Trophoblast cell (in vitro differentiated cells and primary cell): Measurements from ENCODE around the gene TEC.

Experiments
- DNase-seq, 2 donors: peaks; one replicate each; pipeline ENCODE4 v3.0.0-alpha.2; 2016
- H2AFZ ChIP-seq: 2 replicates; pipeline ENCODE4 v1.6.1; 2013; ENCODE audit warnings: low read length, moderate library complexity, mild to moderate bottlenecking; ENCODE audit not compliant: insufficient read depth, poor library complexity
- H2AK5ac ChIP-seq: 2 replicates; pipeline ENCODE4 v1.6.1; 2013; ENCODE audit warnings: mild to moderate bottlenecking, low read length
- H2BK120ac ChIP-seq: 2 replicates; pipeline ENCODE4 v1.6.1; 2013; ENCODE audit warnings: low read length, mild to moderate bottlenecking, moderate library complexity; ENCODE audit not compliant: insufficient read depth, poor library complexity
- H2BK12ac ChIP-seq: 2 replicates; pipeline ENCODE4 v1.6.1; 2013; ENCODE audit warnings: mild to moderate bottlenecking, low read length, moderate library complexity
- H2BK5ac ChIP-seq: 2 replicates; pipeline ENCODE4 v1.6.1; 2013; ENCODE audit warnings: low read length, low read depth, moderate library complexity, mild to moderate bottlenecking; ENCODE audit not compliant: poor library complexity
- H3K14ac ChIP-seq: 2 replicates; pipeline ENCODE4 v1.6.1; 2013; ENCODE audit warnings: mild to moderate bottlenecking, low read length
- H3K18ac ChIP-seq: 2 replicates; pipeline ENCODE4 v1.6.1; 2013; ENCODE audit warnings: mild to moderate bottlenecking, low read length
- H3K23ac ChIP-seq: 2 replicates; pipeline ENCODE4 v1.6.1; 2013; ENCODE audit warnings: low read length
- H3K27ac ChIP-seq: 2 replicates; pipeline ENCODE4 v1.5.1; 2013; ENCODE audit warnings: low read depth, mild to moderate bottlenecking, inconsistent platforms, low read length, moderate library complexity
- H3K27me3 ChIP-seq: 2 replicates; pipeline ENCODE4 v1.6.1; 2013; ENCODE audit warnings: inconsistent platforms, mild to moderate bottlenecking, low read length, moderate library complexity; ENCODE audit not compliant: insufficient read depth
- H3K36me3 ChIP-seq, 2 experiments: 1 replicate in 1 of 2; 2 replicates in 1 of 2; pipeline ENCODE4 v1.6.1; 2013; ENCODE audit warnings: low read length in 2 of 2, mild to moderate bottlenecking in 2 of 2, moderate library complexity in 1 of 2; ENCODE audit not compliant: insufficient read depth in 2 of 2, control insufficient read depth in 1 of 2
- H3K4ac ChIP-seq: 2 replicates; pipeline ENCODE4 v1.6.1; 2013; ENCODE audit warnings: low read depth, mild to moderate bottlenecking, low read length, moderate library complexity
- H3K4me1 ChIP-seq, 2 experiments: 1 replicate in 1 of 2; 2 replicates in 1 of 2; pipeline ENCODE4 v1.6.1; 2013; ENCODE audit warnings: low read length in 2 of 2, mild to moderate bottlenecking in 2 of 2, moderate library complexity in 1 of 2; ENCODE audit not compliant: insufficient read depth in 2 of 2, control insufficient read depth in 1 of 2
- H3K4me2 ChIP-seq: 2 replicates; pipeline ENCODE4 v1.6.1; 2013; ENCODE audit warnings: inconsistent platforms, mild to moderate bottlenecking, low read length, moderate library complexity
- H3K4me3 ChIP-seq: 2 replicates; pipeline ENCODE4 v1.5.1; 2013; ENCODE audit warnings: mild to moderate bottlenecking, low read depth, low read length, inconsistent platforms
- H3K79me1 ChIP-seq: one replicate; pipeline ENCODE4 v1.6.1; 2013; ENCODE audit warnings: low read length
- H3K79me2 ChIP-seq: 2 replicates; pipeline ENCODE4 v1.6.1; 2013; ENCODE audit warnings: low read length, mild to moderate bottlenecking; ENCODE audit not compliant: control insufficient read depth, insufficient read depth, poor library complexity
- H3K9ac ChIP-seq: 2 replicates; pipeline ENCODE4 v1.6.1; 2013; ENCODE audit warnings: mild to moderate bottlenecking, low read length
- H3K9me3 ChIP-seq: 2 replicates; pipeline ENCODE4 v1.6.1; 2013; ENCODE audit warnings: low read depth, mild to moderate bottlenecking, control low read depth, inconsistent platforms, low read length; ENCODE audit not compliant: insufficient read depth
- H4K12ac ChIP-seq: 2 replicates; pipeline ENCODE4 v1.6.1; 2013; ENCODE audit warnings: low read depth, mild to moderate bottlenecking, low read length, moderate library complexity
- H4K8ac ChIP-seq: 2 replicates; pipeline ENCODE4 v1.6.1; 2013; ENCODE audit warnings: low read depth, mild to moderate bottlenecking, low read length, moderate library complexity
- H4K91ac ChIP-seq: one replicate; pipeline ENCODE4 v1.6.1; 2013; ENCODE audit warnings: low read depth, mild to moderate bottlenecking, low read length, moderate library complexity
- WGBS: extraction: QIAGEN DNeasy Blood & Tissue Kit; methylation state at CpG from one replicate; pipeline ENCODE4 v1.1.7; 2013; ENCODE audit warnings: missing lambda C conversion rate; ENCODE audit not compliant: insufficient read length, insufficient coverage; ENCODE audit errors: extremely low coverage; 5-methylcytosine and 5-hydroxymethylcytosine counted together

The TEC gene

DNA sequence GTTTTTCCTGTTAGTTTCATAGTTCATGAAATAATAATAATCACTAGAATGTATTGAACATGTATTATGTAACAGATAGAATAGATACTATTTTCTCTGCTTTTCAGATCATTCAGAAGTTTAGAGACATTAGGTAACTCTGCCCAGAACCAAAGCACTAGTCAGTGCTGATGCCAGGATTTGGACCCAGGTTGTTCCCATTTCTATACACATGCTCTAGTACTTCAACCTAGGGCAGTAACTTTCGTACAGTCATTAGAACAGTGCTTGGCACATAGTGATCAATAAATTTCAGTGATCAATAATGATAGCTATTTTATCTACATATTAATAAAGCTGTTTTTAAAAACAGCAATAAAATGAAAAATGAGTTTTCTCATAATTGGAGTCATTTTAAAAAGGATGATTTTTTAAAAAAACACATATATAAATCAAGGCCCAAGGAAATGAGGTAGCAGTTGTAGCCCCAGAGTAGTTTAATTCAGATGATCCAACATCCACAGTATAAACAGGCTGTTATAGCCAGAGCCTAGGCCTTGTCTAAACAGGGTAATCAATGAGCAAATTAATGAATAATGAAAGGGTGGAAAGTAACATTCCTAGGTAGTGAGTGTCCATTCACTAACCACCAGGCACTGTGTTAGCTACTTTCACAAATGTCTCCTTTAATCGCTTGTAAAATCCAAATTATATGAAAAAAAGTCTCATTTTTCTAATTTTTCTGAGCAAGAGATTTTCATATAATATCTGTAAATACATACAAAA lies 161.1 kb downstream of the TEC start:
- H3K4me2 ChIP-seq: no peak overlapping the region
- H2BK5ac ChIP-seq: no peak overlapping the region
- no peak overlapping the region for H3K9ac ChIP-seq
- H3K27ac ChIP-seq: no peak overlapping the region
- H3K36me3 ChIP-seq: no peaks in the 10 kb centered on the region
- no peak overlapping the region for H4K91ac ChIP-seq
- H3K23ac ChIP-seq: no peak overlapping the region
- no peak overlapping the region for H4K12ac ChIP-seq
- no peak overlapping the region for H2AFZ ChIP-seq
- no peaks in the 10 kb centered on the region for H3K4me1 ChIP-seq
- no peak overlapping the region for H4K8ac ChIP-seq
- H3K9me3 ChIP-seq: no peaks in the 10 kb centered on the region
- no peak overlapping the region for H3K14ac ChIP-seq
- H3K4me3 ChIP-seq: no peak overlapping the region
- H2BK12ac ChIP-seq: no peak overlapping the region
- no peak overlapping the region for H2BK120ac ChIP-seq
- no peak overlapping the region for H3K4ac ChIP-seq
- H3K27me3 ChIP-seq: no peaks in the 10 kb centered on the region
- WGBS: no CpG with 5 or more reads among the region's 2 CpGs
- H2AK5ac ChIP-seq: no peak overlapping the region
- no peak overlapping the region for H3K18ac ChIP-seq
- no peaks in the 10 kb centered on the region for H3K79me2 ChIP-seq
- no peak for DNase-seq
- no peaks in the 10 kb centered on the region for H3K79me1 ChIP-seq

DNA sequence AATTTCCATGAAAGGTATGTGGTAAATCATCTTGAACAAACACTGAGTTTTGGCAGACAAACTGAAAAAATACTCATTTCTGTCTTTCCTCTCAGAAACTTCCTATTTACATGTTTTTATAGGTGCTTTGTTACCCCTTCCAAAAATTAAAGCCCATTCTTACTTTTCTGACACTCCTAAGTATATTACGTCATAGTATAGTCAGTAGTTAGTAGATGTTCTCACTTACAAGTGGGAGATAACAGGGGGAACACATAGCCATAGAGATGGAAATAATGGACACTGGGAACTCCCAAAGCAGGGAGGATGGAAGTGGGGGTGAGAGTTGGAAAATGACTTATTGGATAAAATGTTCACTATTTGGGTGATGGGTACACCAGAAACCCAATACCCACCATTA lies 164.4 kb downstream of the TEC start:
- Histone ChIP-seq H3K4me1 (no peaks in the 10 kb centered on the region), H3K9me3 (no peaks in the 10 kb centered on the region), H3K79me1 (no peaks in the 10 kb centered on the region), H3K23ac (no peak overlapping the region), H4K8ac (no peak overlapping the region), H2AFZ (no peak overlapping the region), H3K36me3 (no peaks in the 10 kb centered on the region), H3K14ac (no peak overlapping the region), H3K4me2 (no peak overlapping the region), H2AK5ac (no peak overlapping the region), H3K18ac (no peak overlapping the region), H2BK120ac (no peak overlapping the region), H4K12ac (no peak overlapping the region), H3K79me2 (no peaks in the 10 kb centered on the region), H3K4me3 (no peak overlapping the region), H2BK5ac (no peak overlapping the region), H3K27me3 (no peaks in the 10 kb centered on the region), H3K9ac (no peak overlapping the region), H2BK12ac (no peak overlapping the region), H3K4ac (no peak overlapping the region), H4K91ac (no peak overlapping the region), H3K27ac (no peak overlapping the region)
- WGBS: no CpG with 5 or more reads among the region's 1 CpG
- no peak for DNase-seq

DNA sequence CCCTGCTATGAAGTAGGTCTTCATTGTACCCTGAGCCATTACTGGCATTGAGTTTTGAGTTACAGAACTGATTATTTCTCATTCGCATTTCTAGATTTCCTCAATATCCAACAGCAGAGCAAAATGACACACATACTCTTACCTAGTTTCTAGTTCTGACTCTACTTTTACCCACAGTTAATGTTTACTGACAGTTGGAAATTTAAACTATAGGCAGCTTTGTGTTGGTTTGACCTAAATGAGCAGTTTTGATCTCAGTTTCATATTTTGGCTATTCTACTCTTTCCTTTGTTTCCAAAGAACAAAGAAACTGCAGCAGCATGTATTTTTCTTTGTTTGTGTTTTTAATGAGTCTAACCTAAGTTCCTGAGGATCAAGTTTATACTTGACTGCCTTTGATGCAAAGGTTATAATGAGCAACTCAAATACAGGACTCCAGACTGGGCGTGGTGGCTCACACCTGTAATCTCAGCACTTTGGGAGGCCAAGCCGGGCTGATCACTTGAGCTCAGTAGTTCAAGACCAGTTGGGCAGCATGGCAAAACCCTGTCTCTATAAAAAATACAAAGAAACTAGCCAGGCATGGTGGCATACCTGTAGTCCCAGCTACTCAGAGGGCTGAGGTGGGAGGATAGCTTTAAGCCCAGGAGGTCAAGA lies 166.0 kb downstream of the TEC start:
- no peak overlapping the region for H2BK5ac ChIP-seq
- no peak overlapping the region for H3K4ac ChIP-seq
- H4K12ac ChIP-seq: no peak overlapping the region
- H3K14ac ChIP-seq: no peak overlapping the region
- no peaks in the 10 kb centered on the region for H3K79me1 ChIP-seq
- no peaks in the 10 kb centered on the region for H3K9me3 ChIP-seq
- H3K79me2 ChIP-seq: no peaks in the 10 kb centered on the region
- H3K27ac ChIP-seq: no peak overlapping the region
- no peaks in the 10 kb centered on the region for H3K36me3 ChIP-seq
- no peaks in the 10 kb centered on the region for H3K4me1 ChIP-seq
- no peak overlapping the region for H4K8ac ChIP-seq
- no peak overlapping the region for H3K4me3 ChIP-seq
- no peak overlapping the region for H4K91ac ChIP-seq
- DNase-seq: no peak
- H2BK120ac ChIP-seq: no peak overlapping the region
- no peak overlapping the region for H3K23ac ChIP-seq
- no peaks in the 10 kb centered on the region for H3K27me3 ChIP-seq
- no CpG with 5 or more reads among the region's 3 CpGs for WGBS
- no peak overlapping the region for H3K4me2 ChIP-seq
- H2AFZ ChIP-seq: no peak overlapping the region
- H2AK5ac ChIP-seq: no peak overlapping the region
- no peak overlapping the region for H3K9ac ChIP-seq
- no peak overlapping the region for H2BK12ac ChIP-seq
- H3K18ac ChIP-seq: no peak overlapping the region

DNA sequence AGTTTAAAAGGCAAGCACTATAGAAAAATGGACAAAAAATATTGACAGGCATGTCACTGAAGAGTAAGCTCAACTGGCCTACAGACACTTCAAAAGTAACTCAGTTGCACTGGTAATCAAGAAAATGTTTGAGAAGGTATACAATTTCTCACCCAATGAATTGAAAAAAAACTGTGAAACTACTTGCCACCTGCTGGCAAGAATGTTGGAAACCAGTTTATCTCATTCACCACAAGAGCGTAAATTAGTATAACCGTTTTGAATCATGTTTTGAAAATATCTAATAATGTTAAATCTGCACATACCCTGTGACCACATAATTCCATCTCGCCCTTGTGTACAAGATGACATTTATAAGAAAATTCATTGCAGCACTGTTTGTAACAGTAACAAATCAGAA lies 167.3 kb downstream of the TEC start:
- peak in 1 of 2 donors; percentile 64 for DNase-seq
- H3K4ac ChIP-seq: no peak overlapping the region
- H3K9me3 ChIP-seq: no peaks in the 10 kb centered on the region
- no peak overlapping the region for H4K8ac ChIP-seq
- H3K27me3 ChIP-seq: no peaks in the 10 kb centered on the region
- no peak overlapping the region for H3K18ac ChIP-seq
- no peak overlapping the region for H2BK120ac ChIP-seq
- no peak overlapping the region for H3K4me3 ChIP-seq
- H3K79me2 ChIP-seq: no peaks in the 10 kb centered on the region
- no CpG with 5 or more reads among the region's 3 CpGs for WGBS
- H4K91ac ChIP-seq: no peak overlapping the region
- no peak overlapping the region for H3K23ac ChIP-seq
- H3K36me3 ChIP-seq: no peaks in the 10 kb centered on the region
- H3K4me1 ChIP-seq: no peaks in the 10 kb centered on the region
- H2AK5ac ChIP-seq: no peak overlapping the region
- H3K27ac ChIP-seq: no peak overlapping the region
- H3K9ac ChIP-seq: no peak overlapping the region
- no peak overlapping the region for H2BK5ac ChIP-seq
- H2BK12ac ChIP-seq: no peak overlapping the region
- no peak overlapping the region for H3K4me2 ChIP-seq
- no peak overlapping the region for H3K14ac ChIP-seq
- no peak overlapping the region for H4K12ac ChIP-seq
- no peaks in the 10 kb centered on the region for H3K79me1 ChIP-seq
- H2AFZ ChIP-seq: no peak overlapping the region
